CD4-positive, alpha-beta T cell treated with Interleukin-17A for 4 hours (primary cell): ENCODE data around the gene DARS1.
A peak's percentile ranks its signal among the peaks of the same experiment; 100 is the strongest.

Source experiments
- DNase-seq: peaks from one replicate; pipeline ENCODE4 v3.0.0-alpha.2; 2020; ENCODE audit warnings: mixed read lengths

The DARS1 gene

DNA sequence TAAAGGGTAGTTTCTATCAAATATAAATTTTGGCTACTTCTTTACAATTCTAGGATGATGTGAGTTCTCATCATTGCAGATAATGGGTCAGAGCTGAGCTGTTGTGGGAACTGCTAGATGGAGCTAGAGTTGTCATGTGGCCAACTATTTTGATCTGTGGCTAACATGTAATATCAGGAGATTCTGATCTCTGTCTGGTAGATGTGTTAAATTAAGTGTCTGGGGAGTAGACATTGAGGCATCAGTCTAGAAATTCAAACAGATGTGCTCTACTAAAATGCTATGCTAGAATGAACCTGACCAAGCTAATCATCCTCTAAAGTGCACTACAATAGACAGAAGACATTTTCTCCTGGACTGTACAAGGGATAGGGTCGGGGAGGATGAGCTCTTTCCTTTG, 30.3 kb upstream of the DARS1 start:
- no peak for DNase-seq

DNA sequence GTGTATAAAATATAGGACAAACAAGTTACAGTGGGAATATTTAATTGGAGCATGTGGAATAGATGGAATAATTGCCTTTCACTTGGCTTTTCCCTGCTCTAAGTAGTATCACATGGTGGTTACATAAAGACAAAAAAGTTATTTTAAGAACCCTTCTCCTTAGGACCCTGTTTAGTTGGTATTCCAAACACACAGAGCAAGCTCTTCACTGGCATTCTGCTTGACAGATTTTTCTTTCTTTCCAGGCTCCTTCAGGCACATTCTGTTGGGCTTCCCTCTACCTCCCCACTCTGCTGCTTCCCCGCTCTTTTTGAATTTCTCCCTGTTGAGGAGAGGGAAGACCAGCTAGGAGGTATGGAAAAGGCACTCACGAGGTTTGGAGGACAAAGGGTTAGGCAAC, 29.0 kb upstream of the DARS1 start:
- DNase-seq = no peak

DNA sequence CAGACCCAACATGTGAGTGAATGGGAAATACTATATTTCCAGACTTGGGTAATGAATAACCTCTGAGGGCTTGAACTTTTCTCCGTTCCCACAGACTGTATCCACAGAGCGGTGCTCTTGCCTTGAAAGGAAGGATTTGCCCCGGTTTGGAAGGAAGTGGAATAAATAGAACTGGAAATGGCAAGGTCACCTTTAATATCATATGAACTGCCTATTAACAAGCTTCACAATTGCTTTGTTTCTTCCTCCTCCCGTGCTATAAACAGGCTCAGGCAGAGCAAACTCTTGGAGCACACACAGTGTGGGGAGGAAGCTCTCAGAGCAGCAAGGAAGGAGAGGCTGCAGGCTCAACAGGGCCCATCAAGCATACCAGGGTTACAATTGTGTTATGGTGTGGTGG, 28.5 kb upstream of the DARS1 start:
- DNase-seq = no peak

DNA sequence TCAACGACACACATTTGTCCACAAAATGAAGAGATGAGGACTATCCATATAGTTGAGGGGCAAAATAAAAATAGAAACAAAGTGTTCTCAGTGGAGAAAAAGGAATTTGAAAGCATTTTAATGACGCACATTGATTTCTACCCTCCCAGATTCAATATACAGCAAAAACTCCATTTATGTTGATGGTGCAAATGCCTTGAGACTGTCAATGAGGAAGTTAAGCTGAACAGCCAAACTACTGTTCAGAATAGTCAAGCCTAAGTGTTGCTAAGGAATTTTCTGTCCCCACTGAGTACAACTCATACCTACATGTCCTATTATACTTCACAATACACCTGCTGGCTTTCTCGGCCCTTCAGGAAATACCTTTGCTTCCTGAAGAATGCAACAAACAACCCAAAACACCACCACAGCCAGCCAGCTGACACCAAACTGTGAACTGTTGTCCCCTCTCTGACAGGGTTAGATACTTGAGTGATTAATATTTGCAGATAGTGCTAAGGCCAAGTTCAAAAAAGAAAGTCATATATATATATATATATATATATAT, 27.8 kb upstream of the DARS1 start:
- no peak for DNase-seq

DNA sequence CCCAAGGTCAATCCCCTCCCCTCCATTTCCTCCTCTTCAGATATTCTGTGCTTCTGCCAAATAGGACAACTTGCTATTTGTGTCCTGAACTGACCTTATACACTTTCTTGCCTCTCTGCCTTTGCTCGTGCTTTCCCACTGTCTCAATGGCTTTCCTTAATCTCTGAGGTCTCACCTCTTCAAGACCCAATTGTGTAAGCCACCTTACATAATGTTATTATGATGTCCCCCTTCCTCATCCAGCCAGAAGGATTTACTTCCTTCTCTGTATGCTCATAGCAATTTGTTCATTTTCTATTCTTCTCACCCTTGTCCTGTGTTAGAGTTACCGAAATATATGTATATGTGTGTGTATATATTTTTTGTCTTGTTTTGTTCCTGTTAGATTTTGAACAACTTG, 26.9 kb upstream of the DARS1 start:
- no peak for DNase-seq

- DNase-seq = no peak
These were observed 24.7 kb upstream of the DARS1 start for GRCh38 chr2:136010126-136010525.

GRCh38 chr2:136008205-136008865, 22.9 kb upstream of the DARS1 start:
- peak; percentile 73 for DNase-seq

DNA sequence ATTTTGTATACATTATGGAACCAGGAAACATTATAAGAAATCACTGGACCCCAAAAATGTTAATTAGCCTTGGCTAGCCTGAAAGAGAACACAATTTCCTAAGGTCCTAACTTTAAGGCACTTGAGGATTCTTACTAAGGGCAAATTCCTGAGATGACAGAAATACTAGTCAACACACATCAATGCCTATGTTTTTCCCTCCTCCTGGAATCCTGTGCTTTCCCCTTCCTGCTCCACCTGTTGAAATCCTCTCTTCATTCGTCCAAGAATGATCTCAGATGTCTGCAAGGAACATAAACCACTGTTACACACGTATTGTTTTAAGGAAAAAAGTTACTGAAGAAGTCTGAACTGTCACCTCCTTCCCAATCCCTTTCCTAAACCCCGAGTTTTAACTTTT, 21.2 kb upstream of the DARS1 start:
- DNase-seq = no peak

DNA sequence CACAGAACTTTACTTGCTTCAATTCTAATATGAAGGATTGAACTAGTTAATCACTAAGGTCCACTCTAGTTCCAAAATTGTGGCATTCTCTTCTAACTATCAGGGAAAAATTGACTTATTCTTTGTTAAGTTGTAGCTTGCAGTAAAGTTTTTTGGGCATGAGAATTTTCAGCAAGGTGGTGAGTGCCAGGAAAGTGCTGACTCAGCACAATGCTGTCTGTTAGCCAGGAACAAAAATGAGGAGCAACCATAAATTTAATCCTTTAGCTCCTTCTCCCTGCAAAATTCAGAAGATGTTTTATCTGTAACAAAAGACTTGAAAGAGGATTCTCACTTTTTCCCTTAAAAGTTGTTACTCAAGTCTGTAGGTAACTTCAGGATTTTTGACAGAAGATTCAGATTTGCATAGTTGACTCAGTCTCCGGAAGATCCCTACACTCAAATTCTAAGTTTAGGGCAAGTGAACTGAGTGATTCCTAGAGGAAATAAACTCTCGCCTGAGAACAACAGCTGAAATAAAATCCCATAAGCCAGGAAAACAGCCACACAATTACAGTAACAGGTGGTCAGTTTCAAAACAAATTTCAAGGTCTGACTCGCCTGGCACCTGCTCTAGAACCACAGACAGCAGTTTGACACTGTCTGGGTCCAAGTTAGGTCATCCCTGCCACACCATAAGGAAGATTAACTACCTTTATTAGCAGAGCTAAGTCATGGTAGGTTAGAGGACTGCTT, 20.2 kb upstream of the DARS1 start:
- DNase-seq = no peak

GRCh38 chr2:136004965-136005364, 19.5 kb upstream of the DARS1 start:
- no peak for DNase-seq

DNA sequence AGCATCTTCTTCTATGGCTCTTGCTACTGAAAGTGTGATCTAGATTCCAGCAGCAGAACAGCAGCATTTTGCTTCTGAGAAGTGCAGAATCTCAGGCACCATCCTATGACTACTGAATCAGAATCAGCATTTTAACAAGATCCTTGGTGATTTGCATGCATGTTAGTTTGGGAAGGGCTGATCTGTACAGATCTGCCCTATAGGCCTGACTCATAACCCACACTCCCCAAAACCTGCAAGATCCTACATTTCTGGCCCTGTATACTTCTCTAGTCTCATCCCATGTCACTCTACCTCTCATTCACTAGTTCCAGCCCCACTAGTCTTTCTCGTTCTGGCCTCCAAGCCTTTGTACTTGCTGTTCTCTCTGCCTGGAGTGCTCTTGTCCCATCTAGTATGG, 15.7 kb upstream of the DARS1 start:
- no peak for DNase-seq

DNA sequence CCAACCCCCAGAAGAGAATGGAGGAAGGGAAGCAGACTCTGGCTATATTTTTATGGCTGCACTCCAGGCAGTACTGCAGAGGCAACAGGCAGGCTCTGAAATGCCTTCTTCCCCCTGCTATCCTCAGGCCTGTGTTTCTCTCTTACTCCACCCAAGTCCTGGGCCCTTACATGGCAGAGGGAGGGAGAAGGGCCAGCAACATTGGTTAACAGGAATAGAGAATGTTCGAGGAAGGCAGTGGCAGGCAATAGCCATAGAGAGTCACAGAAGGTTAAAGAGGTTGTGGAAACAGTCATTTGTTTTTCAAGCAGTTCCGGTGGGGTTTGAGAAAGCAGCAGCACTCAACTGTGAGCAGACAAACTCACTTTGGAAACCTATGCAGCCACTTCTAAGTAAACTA, 15.1 kb upstream of the DARS1 start:
- no peak for DNase-seq

DNA sequence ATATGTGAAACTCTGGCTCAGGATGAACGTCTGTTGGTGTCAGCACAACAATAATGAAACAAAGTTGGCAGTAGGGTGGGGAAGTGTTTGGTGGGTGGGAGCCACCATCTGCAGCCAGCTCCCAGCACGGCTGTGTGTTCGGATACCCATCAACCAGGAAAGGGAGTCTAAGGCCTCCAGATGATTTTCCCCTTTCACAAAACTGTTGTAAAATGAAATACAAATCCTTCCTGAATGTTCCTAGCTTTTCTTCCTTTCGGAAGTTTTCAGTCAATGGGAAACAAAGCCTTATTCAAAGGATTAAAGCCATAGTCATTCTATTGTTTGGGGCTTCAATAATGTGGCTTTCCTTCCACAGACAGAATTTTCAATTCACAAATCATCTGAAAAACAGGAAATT, 14.5 kb upstream of the DARS1 start:
- DNase-seq = no peak

GRCh38 chr2:135998879-135999278, 13.5 kb upstream of the DARS1 start:
- no peak for DNase-seq

DNA sequence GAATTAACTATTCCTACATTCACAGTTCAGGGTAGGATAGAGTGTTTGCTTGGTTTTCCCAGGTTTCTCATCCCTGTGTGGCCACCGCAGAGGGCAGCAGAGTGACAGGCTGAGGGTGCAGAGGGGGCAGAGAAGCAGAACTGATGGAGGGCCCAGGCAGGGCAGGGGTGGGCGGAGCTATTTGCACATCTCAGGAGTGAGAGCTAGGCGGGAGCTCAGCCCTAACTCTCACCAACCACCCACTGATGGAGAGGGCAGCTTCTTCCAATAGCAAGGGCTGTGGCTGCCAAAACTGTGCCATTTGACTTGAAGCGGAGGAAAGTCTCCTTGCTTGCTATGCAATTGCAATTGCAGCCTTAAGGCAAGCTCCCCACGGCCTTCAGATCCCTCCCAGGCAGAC, 12.0 kb upstream of the DARS1 start:
- peak; percentile 48 for DNase-seq

DNA sequence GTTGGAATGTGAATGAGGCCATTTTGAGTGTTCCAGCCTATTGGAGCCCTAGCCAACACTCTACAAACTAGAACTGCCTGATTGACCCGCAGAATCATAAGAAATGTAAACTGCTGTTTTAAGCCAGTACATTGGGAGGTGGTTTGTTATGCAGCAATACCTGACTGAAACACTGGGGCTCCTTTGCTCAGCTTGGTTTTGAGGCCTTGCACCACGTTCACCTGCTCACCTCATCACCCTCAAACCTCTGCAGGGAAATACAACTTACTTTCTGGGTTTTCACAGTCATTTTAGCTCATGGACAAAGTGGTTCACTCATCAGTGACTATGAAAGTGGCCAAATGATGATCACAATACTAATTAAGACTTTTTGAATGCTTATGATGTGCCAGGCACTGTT, 10.9 kb upstream of the DARS1 start:
- DNase-seq = no peak

DNA sequence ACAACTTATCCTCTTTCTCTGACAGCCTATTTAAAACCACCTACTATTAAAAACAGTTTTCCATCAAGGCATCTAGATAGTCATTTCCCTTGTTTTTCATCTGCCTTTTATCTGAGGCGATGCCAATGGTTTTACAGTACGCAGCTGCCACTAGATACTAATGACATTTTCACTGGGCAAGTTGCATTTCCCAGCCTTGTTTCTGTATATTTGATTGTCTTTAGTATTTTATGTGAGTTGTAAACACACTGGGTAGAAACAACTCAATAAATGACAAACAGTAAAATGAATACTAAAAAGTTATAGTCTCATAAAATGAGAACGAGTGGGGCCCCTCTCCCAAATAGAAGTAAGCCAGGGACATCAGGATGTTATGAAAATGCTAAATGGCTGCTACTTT, 8.9 kb upstream of the DARS1 start:
- no peak for DNase-seq

- no peak for DNase-seq
These were observed 8.0 kb upstream of the DARS1 start for GRCh38 chr2:135993421-135993820.

DNA sequence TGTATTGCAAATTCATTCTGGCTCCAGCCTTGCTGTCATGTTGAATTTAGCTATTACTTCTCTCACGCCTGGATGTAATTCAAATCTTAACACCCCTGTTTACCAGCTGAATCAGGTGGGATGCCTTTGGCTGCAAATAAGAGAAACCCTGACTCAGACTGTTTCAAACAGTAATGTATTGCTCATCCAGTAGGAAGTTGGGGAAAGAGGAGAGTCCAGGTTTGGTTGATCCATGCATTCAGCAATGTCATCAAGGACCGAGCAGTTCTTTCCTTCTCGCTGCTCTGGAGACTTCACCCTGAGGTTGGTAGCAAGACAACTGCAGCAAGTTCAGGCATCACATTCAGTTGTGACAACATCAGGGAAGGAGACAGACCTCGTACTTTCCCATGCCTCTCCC, 6.4 kb upstream of the DARS1 start:
- no peak for DNase-seq

DNA sequence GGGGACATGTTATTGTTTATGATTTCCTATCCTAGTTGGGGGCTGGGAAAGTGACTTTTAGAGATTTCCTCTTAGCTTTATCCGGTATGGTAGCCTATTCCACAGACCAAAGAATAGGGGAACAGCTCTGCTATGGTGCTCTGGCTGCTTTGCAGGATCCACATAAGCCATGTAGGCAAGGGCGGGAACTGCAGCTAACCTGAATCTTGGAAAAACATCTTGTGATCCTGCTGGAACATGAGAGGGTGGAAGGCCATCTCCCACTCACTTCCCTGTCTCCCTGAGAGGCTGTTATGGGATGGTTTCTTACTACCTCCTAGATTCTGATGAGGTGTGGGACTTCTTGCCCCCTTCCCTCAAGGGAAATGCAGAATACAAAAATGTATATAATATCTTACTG, 2.0 kb upstream of the DARS1 start:
- no peak for DNase-seq

DNA sequence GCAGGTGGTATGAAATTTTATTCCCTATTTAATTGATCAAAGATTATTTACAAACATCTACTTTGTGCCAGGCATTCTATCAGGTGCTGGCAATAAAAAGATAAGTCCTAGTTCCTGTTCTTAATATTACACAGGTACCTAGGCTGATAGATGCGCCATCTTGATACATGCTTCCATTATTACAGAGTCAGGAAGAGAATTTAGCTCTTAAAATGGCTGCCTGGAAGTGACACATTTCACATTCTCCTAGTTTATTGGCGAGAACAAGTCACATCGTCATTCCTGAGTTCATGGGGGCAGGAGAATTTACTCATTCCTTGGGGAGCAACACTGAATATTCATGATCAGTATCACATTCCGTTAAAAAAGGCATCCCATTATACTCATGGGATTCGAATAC, 1.1 kb upstream of the DARS1 start:
- DNase-seq = no peak

DNA sequence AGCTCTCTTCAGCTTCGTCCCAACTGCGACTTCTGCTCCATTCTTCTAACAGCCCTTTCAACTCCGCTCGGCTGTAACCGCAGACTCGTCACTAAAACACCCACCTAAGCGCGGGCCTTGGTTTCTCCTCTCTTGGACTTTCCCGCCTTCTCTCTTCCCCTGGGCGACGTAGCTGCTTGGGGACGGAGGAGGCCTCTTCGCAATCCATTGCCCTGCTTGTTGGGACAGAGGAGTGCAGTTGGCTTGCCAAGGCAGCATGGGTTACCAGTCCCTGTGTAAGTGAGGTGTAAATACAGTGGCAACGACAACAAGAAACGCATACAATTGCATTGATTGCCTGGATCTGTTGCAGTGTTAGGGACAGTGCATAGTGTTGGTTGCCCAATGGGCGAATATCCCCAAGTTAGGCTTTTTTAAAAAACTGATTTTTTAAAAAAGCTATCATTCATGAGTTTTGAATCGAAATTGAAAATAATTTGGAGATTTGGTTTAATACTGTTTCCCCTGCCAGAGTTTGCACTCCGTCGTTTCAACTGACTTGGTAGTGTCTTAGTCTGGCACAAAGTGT, 484 bp upstream of the DARS1 start:
- peak; percentile 74 for DNase-seq

DNA sequence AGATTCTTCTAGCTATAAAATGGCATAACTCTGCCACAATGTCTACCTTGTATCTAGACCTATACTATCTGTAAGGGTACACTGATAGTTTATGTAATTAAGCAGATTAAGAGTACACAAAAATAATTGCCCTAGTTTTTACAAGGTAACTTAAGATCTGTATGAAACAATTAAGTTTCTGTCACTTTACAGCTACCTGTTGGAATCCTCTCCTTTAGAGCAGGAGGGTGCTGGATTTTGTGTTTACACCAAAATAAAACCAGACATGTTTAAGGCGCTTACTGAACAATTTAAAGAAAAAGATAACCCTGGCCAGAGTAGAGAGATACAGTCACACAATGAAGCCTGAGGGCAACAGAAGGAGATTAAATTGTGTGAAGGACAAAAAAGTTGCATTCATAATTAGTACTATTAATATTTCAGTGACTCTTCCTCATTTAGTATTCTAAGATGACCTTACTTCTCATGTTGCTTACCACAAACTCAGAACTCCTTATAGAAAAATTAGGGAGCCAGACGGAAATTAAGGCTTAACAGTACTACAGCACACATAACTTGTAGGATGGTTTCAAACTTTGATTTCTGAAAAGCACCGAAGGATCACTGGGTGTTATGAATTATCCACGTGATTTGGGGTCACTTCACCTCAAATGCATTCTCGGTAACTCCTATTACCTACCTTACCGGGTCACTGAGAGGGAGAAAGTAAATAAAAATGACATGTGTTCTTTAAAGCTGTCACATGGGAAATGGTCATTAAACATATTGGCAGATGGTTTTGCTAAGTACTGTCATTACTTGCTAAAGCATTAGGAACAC, 1.0 kb downstream of the DARS1 start:
- no peak for DNase-seq
